ENCODE data around the gene MROH2A.

DNA sequence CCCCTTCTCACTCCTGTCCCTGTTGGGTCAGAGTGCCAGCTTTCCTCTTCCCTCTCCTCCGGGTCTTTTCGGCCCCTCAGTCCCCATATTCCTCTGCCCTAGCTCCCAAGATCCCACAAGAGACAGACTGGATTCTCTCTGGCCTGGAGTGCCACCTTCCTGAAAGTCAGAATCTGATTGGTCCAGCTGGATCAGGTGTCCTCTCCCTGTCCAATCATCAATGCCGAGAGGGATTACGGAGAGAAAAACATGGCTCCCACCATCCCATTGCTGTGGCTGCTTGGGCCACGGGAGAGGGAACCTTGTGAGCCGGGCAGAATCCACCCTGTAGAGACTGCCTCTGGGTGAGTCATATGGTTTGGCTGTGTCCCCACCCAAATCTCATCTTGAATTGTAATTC is 2.7 kb upstream of the MROH2A start:
- TF ChIP-seq EZH2 (IDR thresholded peaks at IDR 0.05) (no peak), POLR2AphosphoS5 (IDR thresholded peaks at IDR 0.05; ENCODE audit: borderline replicate concordance, low read depth, low read length) (no peak), FOXP2 (optimal IDR thresholded peaks at IDR 0.05; ENCODE audit: control extremely low read depth, extremely low read length, insufficient read depth) (no peak)

Data from SK-N-MC (cell line).